ENCODE measurements around the gene DDAH1.

DDAH1 gene

GRCh38 chr1:85393490-85393889 is 71.5 kb downstream of the DDAH1 start:
- no peak for DNase-seq (ENCODE audit: low read depth)

DNA sequence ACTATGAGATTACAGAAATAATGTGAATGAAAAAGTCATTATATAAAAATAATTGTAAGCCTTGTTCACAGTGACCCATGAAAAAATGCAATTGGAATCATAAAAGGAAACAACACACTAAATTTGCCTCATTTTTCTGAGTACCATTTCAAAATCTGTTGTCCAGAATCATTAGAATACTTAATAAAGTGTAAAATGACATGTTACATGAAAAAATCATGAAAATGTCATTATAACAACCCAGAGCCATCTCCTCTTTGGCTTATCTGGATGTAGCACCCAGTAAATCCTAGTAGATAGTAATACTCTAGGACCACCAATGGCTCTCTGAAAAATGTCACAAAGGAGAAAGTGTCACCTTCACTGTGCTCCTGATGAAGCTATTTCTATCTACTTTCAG is 76.5 kb downstream of the DDAH1 start:
- DNase-seq (ENCODE audit: low read depth) = no peak

DNA sequence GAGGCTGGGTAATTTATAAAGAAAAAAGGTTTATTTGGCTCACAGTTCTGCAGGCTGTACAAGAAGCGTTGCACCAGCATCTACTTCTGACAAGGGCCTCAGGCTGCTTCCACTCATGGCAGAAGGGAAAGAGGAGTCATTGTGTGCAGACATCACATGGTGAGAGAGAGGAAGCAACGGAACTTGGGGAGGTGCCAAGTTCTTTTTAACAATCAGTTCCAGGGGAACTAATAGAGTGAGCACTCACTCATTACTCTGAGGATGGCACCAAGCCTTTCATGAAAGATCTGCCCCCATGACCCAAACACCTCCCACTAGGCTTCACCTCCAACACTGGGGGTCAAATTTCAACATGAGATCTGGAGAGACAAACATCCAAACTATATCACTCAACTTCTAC is 77.2 kb downstream of the DDAH1 start:
- DNase-seq (ENCODE audit: low read depth) = no peak

DNA sequence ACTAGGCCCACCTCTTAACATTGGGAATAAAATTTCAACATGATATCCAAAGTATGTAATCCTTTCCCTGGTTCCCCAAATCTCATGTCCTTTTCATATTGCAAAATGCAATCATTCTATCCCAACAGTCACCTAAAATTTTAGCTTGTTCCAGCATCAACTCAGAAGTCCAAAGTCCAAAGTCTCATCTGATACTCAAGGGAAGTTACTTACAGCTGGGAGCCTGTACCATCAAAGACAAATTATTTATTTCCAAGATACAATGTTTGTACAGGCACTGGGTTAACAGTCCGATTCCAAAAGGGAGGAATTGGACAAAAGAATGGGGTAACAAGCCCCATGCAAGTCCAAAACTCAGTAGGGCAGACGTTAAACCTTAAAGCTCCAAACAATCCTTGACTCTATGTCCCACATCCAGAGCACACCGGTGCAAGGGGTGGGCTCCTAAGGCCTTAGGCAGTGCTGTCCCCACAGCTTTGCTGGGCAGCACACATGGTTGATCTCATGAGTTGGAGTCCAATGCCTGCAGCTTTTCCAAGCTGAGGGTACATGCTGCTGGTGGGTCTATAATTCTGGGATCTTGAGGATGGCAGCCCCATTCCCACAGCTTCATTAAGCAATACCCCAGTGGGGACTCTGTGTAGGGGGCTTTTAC is 78.8 kb downstream of the DDAH1 start:
- no peak for DNase-seq (ENCODE audit: low read depth)

DNA sequence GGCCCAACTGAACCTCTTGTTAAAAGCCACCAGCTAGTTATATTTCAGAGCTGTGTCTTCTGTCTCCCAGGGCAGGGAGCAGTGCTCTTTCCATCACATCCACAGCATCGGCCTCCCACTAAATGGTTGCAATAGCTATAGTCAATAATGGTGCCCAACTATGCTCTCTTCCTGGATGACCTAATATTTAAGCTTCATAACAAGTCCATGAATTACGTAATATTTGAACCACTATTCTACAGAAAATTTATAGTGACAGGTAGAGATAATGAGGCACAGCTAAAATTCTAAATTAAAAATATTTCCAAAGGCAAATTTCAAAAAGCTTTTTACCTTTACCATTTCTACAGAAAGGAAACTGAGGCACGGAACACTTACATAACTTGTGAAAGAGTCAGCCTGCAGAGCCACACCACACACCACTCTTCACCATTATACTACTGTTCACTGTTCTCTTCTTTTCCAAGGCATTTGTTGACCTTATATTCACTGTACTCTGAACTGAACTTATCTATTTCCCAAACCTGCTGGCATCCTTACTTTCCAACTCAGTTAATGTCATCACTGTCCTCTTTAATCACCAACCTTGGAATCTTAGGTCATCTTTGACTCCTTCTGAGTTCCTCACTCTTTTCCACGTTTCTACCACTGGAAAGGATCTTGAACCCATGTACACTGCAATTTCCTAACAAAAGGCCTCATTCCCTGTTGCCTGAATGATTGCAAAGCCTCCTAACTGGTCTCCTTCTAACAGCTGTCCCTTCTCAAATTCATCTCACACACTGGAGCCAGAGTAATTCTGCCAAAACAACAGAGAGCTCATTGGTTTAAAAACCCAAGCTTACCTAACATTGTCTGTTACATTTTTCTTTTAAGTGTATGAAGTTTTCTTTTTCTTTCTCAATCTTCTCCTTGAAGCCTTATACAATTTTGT is 85.5 kb downstream of the DDAH1 start:
- DNase-seq (ENCODE audit: low read depth) = no peak

GRCh38 chr1:85378534-85378933 is 86.4 kb downstream of the DDAH1 start:
- no peak for DNase-seq (ENCODE audit: low read depth)

DNA sequence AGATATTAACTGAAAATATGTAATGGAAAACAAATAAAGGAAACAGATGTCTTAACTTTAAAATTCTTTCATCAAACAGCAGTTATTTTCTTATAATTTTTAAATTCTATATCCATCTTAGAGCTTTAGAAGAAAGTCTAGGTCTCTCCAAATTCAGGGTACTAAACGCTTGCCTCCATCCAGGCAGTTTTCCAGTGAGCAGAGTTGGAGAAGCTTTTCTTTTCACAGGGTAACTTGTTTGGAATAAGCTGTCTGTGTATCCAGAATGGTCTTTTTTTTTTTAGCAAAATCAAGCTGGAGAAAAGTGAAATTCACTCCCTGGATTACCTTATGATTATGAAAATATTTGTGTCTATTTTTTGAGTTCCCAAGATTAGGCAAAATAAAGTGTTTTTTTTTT is 88.6 kb downstream of the DDAH1 start:
- DNase-seq (ENCODE audit: low read depth) = no peak

GRCh38 chr1:85375493-85375892 is 89.5 kb downstream of the DDAH1 start:
- DNase-seq (ENCODE audit: low read depth) = no peak

- DNase-seq (ENCODE audit: low read depth) = no peak
Measured at GRCh38 chr1:85374160-85374559, 90.8 kb downstream of the DDAH1 start.

GRCh38 chr1:85373378-85373708 is 91.6 kb downstream of the DDAH1 start:
- DNase-seq (ENCODE audit: low read depth) = no peak

GRCh38 chr1:85372683-85373377 is 92.1 kb downstream of the DDAH1 start:
- no peak for DNase-seq (ENCODE audit: low read depth)

DNA sequence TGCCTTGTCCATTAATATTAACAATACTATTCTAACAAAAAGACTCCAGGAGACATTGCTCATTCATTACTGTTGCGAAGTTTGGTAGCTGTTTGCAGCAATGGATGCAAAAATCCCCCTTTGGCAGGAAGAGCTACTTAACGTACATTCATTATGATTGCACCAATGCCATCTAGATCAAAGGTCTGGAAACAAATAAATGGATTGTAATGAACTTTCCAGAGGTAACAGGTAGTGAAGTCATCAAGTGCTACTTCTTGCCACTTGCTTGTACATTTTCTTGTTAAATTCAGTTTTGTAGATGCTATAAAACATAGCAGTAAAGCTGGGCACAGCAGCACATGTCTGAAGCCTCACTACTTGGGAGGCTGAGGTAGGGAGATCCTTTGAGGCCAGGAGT is 93.9 kb downstream of the DDAH1 start:
- DNase-seq (ENCODE audit: low read depth) = no peak

DNA sequence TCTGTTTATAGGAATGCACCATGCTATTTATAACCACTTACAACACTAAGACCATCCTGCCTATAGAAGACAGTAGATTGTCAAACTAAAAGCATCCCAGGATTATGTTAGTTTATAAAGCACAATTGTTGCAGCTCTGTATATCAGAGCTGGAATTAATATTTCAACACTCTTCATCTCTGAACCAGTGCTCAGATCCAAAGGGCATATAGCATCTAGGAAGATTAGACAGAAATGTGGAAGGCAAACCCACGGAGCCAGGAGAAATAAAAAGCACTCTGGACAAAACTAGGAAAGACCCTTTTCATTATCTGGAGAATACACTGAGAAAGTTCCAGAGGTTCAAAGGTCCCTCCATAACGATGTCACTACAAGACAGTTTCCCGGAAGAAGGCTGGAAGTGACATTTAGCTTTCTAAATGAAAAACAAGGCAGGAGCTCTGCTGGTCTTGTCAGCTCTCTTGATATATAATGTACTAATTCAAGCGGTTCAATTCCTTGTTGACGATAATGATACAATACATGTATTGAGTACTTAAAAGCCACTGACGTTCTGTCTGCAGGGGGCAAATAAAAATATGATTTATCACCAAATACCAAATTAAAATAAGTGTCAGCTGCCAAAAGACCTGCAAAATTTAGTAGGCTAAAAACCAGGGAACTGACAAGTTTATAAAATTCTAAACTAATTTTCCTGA is 96.7 kb downstream of the DDAH1 start:
- no peak for DNase-seq (ENCODE audit: low read depth)

DNA sequence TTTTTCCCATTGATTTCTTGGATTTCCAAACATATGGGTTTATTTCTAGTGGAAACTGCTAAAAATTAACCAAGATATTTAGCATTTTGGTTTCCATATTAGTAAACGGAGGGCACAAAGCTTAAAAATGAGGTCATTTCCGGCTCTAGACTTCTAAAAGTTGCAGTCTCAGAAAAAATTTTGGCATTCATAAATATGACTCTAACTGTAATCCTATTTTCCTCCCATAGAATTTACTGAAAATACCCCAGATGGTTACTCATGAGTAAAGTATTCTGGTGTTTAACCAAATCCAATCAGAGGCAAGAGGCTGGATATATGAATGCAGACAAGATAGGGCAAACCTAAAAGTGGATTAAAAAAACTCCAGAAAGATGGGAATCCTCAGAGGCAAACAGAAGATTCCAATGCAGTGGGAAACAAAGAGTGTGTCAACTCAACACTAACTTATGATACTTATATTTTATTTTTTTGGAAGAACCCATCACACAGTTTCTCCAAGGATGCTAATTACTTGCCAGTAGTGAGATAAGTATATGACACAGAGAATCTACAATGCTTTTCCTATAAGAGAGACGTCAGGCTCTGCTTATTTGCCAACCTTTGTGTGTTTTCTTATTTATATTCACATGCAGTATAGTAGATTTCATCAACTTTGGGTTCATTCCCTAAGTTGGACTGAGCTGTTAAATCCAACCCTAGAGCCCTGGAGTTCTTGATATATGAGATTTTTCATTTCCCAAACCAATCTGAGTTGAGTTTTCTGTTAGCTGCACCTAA is 98.4 kb downstream of the DDAH1 start:
- DNase-seq (ENCODE audit: low read depth) = no peak

DNA sequence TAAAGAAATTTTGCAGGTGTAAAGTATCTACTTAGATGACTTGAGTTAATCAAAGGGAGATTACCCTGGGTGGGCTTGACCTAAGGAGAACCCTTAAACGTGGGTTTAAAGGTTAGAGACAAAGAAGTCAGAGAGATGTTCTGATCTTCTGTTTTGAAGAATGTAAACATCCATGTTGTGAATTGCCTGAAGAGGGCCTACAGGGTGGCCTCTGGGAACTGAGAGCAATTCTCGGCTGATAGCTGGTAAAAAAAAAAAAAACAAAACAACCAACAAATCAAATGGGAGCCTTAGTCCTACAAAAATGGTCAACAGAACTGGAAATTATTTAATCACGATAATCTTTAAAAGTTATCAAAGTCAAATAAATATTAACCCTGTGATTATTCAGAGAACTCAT is 99.1 kb downstream of the DDAH1 start:
- no peak for DNase-seq (ENCODE audit: low read depth)

GRCh38 chr1:85363521-85363920 is 101.4 kb downstream of the DDAH1 start:
- DNase-seq (ENCODE audit: low read depth) = no peak

GRCh38 chr1:85363092-85363491 is 101.9 kb downstream of the DDAH1 start:
- DNase-seq (ENCODE audit: low read depth) = no peak

- DNase-seq (ENCODE audit: low read depth) = no peak
Measured at GRCh38 chr1:85361606-85362296, 103.2 kb downstream of the DDAH1 start.

- DNase-seq (ENCODE audit: low read depth) = no peak
Measured at GRCh38 chr1:85360730-85361493, 104.0 kb downstream of the DDAH1 start.

All from T follicular helper cell (primary cell).